HepG2 (cell line): ENCODE data around the gene ANAPC16. TPM values are rescaled to one million over a fixed set of nuclear protein-coding genes. Genes with fewer than 3 reads are reported as not detected.

Source experiments
- ARID4A ChIP-seq: sonication (generic); formaldehyde crosslinking; IDR thresholded peaks from 2 replicates; pipeline ENCODE4 v1.5.0; 2020; ENCODE audit warnings: mild to moderate bottlenecking, missing genetic modification reagents, borderline replicate concordance
- DBP ChIP-seq: sonication (generic); formaldehyde crosslinking; IDR thresholded peaks from 2 replicates; pipeline ENCODE4 v1.4.0; 2020; ENCODE audit warnings: missing genetic modification reagents; ENCODE audit errors: not compliant biosample characterization
- MYPOP ChIP-seq: sonication (generic); formaldehyde crosslinking; IDR thresholded peaks from 2 replicates; pipeline ENCODE4 v1.8.1; 2023; ENCODE audit warnings: mild to moderate bottlenecking, moderate library complexity, missing genetic modification reagents
- NCOR1 ChIP-seq: fragments of 200-600 bp; sonication (generic); IDR thresholded peaks from 2 replicates; pipeline ENCODE4 v1.7.0; 2017; ENCODE audit warnings: antibody characterized with exemption, low read length, borderline replicate concordance
- NFE2 ChIP-seq: sonication (generic); formaldehyde crosslinking; IDR thresholded peaks from 2 replicates; pipeline ENCODE4 v1.4.0; 2020; ENCODE audit warnings: missing genetic modification reagents
- NRL ChIP-seq: sonication (generic); formaldehyde crosslinking; IDR thresholded peaks from 2 replicates; pipeline ENCODE4 v1.5.0; 2020; ENCODE audit warnings: missing genetic modification reagents, mild to moderate bottlenecking, moderate library complexity, borderline replicate concordance
- RFXAP ChIP-seq: sonication (generic); formaldehyde crosslinking; IDR thresholded peaks from 2 replicates; pipeline ENCODE4 v1.4.0; 2020; ENCODE audit warnings: missing genetic modification reagents, borderline replicate concordance
- SKI ChIP-seq: fragments of 450-650 bp; IDR thresholded peaks from one replicate; pipeline ENCODE4 v1.6.1; 2018; ENCODE audit warnings: mild to moderate bottlenecking; ENCODE audit not compliant: partially characterized antibody
- SNAPC2 ChIP-seq: sonication (generic); formaldehyde crosslinking; IDR thresholded peaks from 2 replicates; pipeline ENCODE4 v1.8.1; 2022; ENCODE audit warnings: mild to moderate bottlenecking, missing genetic modification reagents
- SUZ12 ChIP-seq: fragments of 150-350 bp; IDR thresholded peaks from 2 replicates; pipeline ENCODE4 v1.6.1; 2014; ENCODE audit warnings: low read depth, low read length
- TAF15 ChIP-seq: fragments of 200-400 bp; formaldehyde crosslinking; IDR thresholded peaks from one replicate; pipeline ENCODE4 v1.6.1; 2018; ENCODE audit warnings: mild to moderate bottlenecking, low read depth, low read length; ENCODE audit not compliant: poor library complexity, severe bottlenecking
- ZFP41 ChIP-seq: sonication (generic); formaldehyde crosslinking; IDR thresholded peaks from 2 replicates; pipeline ENCODE4 v1.4.0; 2020; ENCODE audit warnings: mild to moderate bottlenecking, missing genetic modification reagents, borderline replicate concordance
- ZNF124 ChIP-seq: sonication (generic); formaldehyde crosslinking; IDR thresholded peaks from 2 replicates; pipeline ENCODE4 v1.4.0; 2020; ENCODE audit warnings: missing genetic modification reagents
- ZNF225 ChIP-seq: sonication (generic); formaldehyde crosslinking; IDR thresholded peaks from 2 replicates; pipeline ENCODE4 v1.4.0; 2020; ENCODE audit warnings: mild to moderate bottlenecking, missing genetic modification reagents
- ZNF232 ChIP-seq: sonication (generic); formaldehyde crosslinking; IDR thresholded peaks from 2 replicates; pipeline ENCODE4 v1.4.0; 2020; ENCODE audit warnings: missing genetic modification reagents, borderline replicate concordance
- ZNF503 ChIP-seq: sonication (generic); formaldehyde crosslinking; IDR thresholded peaks from 2 replicates; pipeline ENCODE4 v1.4.0; 2020; ENCODE audit warnings: missing genetic modification reagents
- ZNF598 ChIP-seq: sonication (generic); formaldehyde crosslinking; IDR thresholded peaks from 2 replicates; pipeline ENCODE4 v1.5.1; 2020; ENCODE audit warnings: mild to moderate bottlenecking, missing genetic modification reagents, borderline replicate concordance
- ZNF780A ChIP-seq: sonication (generic); formaldehyde crosslinking; IDR thresholded peaks from 2 replicates; pipeline ENCODE4 v1.8.0; 2022; ENCODE audit warnings: mild to moderate bottlenecking, missing genetic modification reagents, moderate library complexity
- polyA plus RNA-seq, 8 experiments: library from polyadenylated mRNA; depleted of rRNA in 3 of 8; stranded (reverse) in 7 of 8; unstranded in 1 of 8; fragments of >200 nt; fragmentation: Illumina TruSeq in 4 of 8; extraction: Trizol in 4 of 8; gene quantifications; 2 replicates each; pipeline versions ENCODE4 v1.2.1 to v1.2.3, GENCODE V29; 2011 to 2016; ENCODE audit warnings: low read depth in 4 of 8, missing spikeins in 1 of 8, mixed read lengths in 1 of 8; ENCODE audit not compliant: insufficient read depth in 1 of 8
- total RNA-seq, 5 experiments: library from RNA; depleted of rRNA; stranded (reverse); fragments of >200 nt; fragmentation: Illumina TruSeq; extraction: Trizol; gene quantifications; 2 replicates each; pipeline ENCODE4 v1.2.3, GENCODE V29; 2016; ENCODE audit warnings: low read depth in 1 of 5
- TF ChIP-seq, protein P1 (sequence below): sonication (generic); formaldehyde crosslinking; IDR thresholded peaks from 2 replicates; pipeline ENCODE4 v1.5.1; 2020; ENCODE audit warnings: missing genetic modification reagents, mild to moderate bottlenecking, borderline replicate concordance

Gene ANAPC16
- total and polyA plus RNA-seq, 2 of the 13 experiments (the other 11 are each of a cell fraction or from before 2014, with no cell fraction given) = 74.8 to 89.4 TPM

DNA sequence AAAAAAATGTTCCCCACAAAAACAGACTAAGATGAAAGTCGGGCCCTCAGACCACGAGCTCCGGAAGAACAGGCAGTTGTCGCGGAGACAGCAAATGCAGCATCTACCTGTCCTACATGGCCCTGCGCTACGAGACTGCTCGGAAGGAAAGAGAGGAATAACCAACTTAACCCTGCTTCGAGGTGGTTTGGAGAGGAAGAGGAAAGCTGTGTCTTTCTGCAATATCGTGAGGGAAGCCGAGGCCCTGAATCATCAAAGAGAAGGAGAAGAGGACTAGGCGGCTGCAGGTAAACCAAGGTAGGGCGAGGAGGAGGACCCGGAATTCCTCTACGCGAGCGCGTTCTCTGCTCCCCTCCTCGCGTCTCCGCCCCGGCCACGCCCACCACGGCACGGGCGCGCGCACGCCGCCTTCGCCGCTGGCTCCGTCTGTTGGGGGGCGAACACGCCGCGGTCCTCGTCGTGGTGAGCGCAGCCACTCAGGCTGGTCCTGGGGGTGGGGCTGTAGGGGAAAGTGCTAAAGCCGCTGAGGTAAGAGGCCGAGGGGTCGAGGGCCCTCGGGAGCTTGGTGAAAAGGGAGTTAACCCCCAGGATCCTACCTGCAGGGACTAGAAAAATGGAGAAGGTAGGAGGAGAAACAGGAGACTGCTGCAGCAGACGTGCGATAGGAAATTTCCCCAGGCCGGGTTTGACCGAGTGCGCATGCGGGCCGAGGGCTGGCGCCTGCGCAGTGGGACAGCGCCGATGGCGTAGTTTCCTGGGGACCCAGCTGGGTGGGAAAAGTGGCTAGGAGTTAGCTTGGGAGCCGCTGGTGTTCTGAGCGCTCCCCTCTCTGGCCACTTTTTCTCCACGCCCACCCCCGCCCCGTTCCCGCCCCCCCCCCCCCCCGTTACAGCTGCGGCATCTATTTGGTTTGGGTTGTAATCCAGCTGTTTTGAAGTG lies at the start of gene ANAPC16, which contains the start of gene ASCC1 (continued):
- peak; percentile 95 for TF ChIP-seq ARID4A (CRISPR knock-in tag)
- peak; percentile 95 for TF ChIP-seq ZNF225 (CRISPR knock-in tag)
- peak; percentile 82 for TF ChIP-seq MYPOP (CRISPR knock-in tag)
- no peak for TF ChIP-seq DBP (CRISPR knock-in tag)
- TF ChIP-seq ZNF780A (CRISPR knock-in tag) = peak; percentile 85; the same call in 1 of the 2 replicates
- TF ChIP-seq NCOR1 = no peak; the same call in 1 of the 2 replicates
- TF ChIP-seq ZFP41 = peak; percentile 78; the same call in 1 of the 2 replicates
- no peak for TF ChIP-seq SUZ12
- TF ChIP-seq ZNF598 (CRISPR knock-in tag) = peak; percentile 96
- TF ChIP-seq NRL (CRISPR knock-in tag) = peak; percentile 97
- no peak for TF ChIP-seq TAF15
- peak; percentile 87; the same call in 1 of the 2 replicates for TF ChIP-seq ZNF124 (CRISPR knock-in tag)
- TF ChIP-seq ZNF232 (CRISPR knock-in tag) = peak; percentile 93; the same call in 1 of the 2 replicates
- peak; percentile 76; the same call in 1 of the 2 replicates for TF ChIP-seq RFXAP (CRISPR knock-in tag)
- TF ChIP-seq SNAPC2 (CRISPR knock-in tag) = peak; percentile 91
- no peak for TF ChIP-seq NFE2 (CRISPR knock-in tag)
- TF ChIP-seq SKI = peak; percentile 76
- TF ChIP-seq, protein P1, sequence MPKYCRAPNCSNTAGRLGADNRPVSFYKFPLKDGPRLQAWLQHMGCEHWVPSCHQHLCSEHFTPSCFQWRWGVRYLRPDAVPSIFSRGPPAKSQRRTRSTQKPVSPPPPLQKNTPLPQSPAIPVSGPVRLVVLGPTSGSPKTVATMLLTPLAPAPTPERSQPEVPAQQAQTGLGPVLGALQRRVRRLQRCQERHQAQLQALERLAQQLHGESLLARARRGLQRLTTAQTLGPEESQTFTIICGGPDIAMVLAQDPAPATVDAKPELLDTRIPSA = no peak
- TF ChIP-seq ZNF503 (CRISPR knock-in tag) = peak; percentile 73; the same call in 1 of the 2 replicates
